DOHH2 (cell line): ENCODE measurements around the gene UACA.

Experiments
- H3F3A ChIP-seq: fragments of 200-600 bp; sonication (generic), shearing (Covaris generic); 2 replicates; pipeline ENCODE4 v1.6.0; 2016; ENCODE audit warnings: antibody characterized with exemption, mild to moderate bottlenecking; ENCODE audit not compliant: control insufficient read depth, insufficient read depth
- H3K27ac ChIP-seq: fragments of 200-600 bp; sonication (generic); 2 replicates; pipeline ENCODE4 v1.5.1; 2014; ENCODE audit warnings: low read depth, mild to moderate bottlenecking, low read length, moderate library complexity
- H3K27me3 ChIP-seq: fragments of 200-600 bp; sonication (generic); 2 replicates; pipeline ENCODE4 v1.6.1; 2014; ENCODE audit warnings: mild to moderate bottlenecking, low read length, mixed read lengths; ENCODE audit not compliant: control insufficient read depth
- H3K36me3 ChIP-seq: fragments of 200-600 bp; sonication (generic); 2 replicates; pipeline ENCODE4 v1.6.1; 2014; ENCODE audit warnings: mild to moderate bottlenecking, low read length, moderate library complexity, mixed read lengths; ENCODE audit not compliant: control insufficient read depth
- H3K4me1 ChIP-seq: fragments of 200-600 bp; sonication (generic); 2 replicates; pipeline ENCODE4 v1.6.1; 2014; ENCODE audit warnings: mild to moderate bottlenecking, low read length, mixed read lengths; ENCODE audit not compliant: control insufficient read depth
- H3K4me2 ChIP-seq: fragments of 200-600 bp; sonication (generic); 2 replicates; pipeline ENCODE4 v1.6.0; 2014; ENCODE audit warnings: mild to moderate bottlenecking, low read length, moderate library complexity
- H3K4me3 ChIP-seq: fragments of 200-600 bp; sonication (generic); 2 replicates; pipeline ENCODE4 v1.5.1; 2014; ENCODE audit warnings: mild to moderate bottlenecking, low read length, mixed read lengths
- H3K79me2 ChIP-seq: fragments of 200-600 bp; sonication (generic); 2 replicates; pipeline ENCODE4 v1.6.1; 2014; ENCODE audit warnings: mild to moderate bottlenecking, low read length, mixed read lengths; ENCODE audit not compliant: control insufficient read depth
- H3K9me2 ChIP-seq: fragments of 200-600 bp; sonication (generic); replicated peaks from 2 replicates; pipeline ENCODE4 v1.6.1; 2014; ENCODE audit warnings: mild to moderate bottlenecking, low read length, mixed read lengths; ENCODE audit not compliant: control insufficient read depth
- H3K9me3 ChIP-seq: fragments of 200-600 bp; sonication (generic); 2 replicates; pipeline ENCODE4 v1.6.1; 2014; ENCODE audit warnings: antibody characterized with exemption, low read length, mixed read lengths; ENCODE audit not compliant: control insufficient read depth, insufficient read depth
- H4K20me1 ChIP-seq: fragments of 200-600 bp; sonication (generic); 2 replicates; pipeline ENCODE4 v1.6.0; 2014; ENCODE audit warnings: low read depth, mild to moderate bottlenecking, antibody characterized with exemption, low read length, moderate library complexity; ENCODE audit not compliant: control insufficient read depth, insufficient read depth
- CTCF ChIP-seq: fragments of 200-600 bp; sonication (generic); IDR thresholded peaks from one replicate; pipeline ENCODE4 v1.5.1; 2014; ENCODE audit warnings: antibody characterized with exemption, mild to moderate bottlenecking, low read depth, low read length; ENCODE audit not compliant: poor library complexity, severe bottlenecking
- EZH2phosphoT487 ChIP-seq: fragments of 200-600 bp; sonication (generic); IDR thresholded peaks from 2 replicates; pipeline ENCODE4 v1.6.1; 2017; ENCODE audit warnings: borderline replicate concordance, mild to moderate bottlenecking, antibody characterized with exemption, low read length, moderate library complexity, mixed read lengths

Gene UACA

GRCh38 chr15:70669966-70670658 is 93.2 kb downstream of the UACA start:
- Histone ChIP-seq H3K27me3 (peaks cover 30% of the 10 kb centered on the region), H3K79me2 (no peaks in the 10 kb centered on the region), H3K27ac (no peak overlapping the region), H3K4me3 (no peak overlapping the region), H3K4me2 (no peak overlapping the region), H3K4me1 (peaks cover 6% of the 10 kb centered on the region; the same call in 1 of the 2 replicates), H4K20me1 (no peaks in the 10 kb centered on the region), H3F3A (no peaks in the 10 kb centered on the region), H3K9me3 (no peaks in the 10 kb centered on the region), H3K36me3 (no peaks in the 10 kb centered on the region), H3K9me2 (no peaks in the 10 kb centered on the region)
- TF ChIP-seq CTCF (no peak), EZH2phosphoT487 (no peak)

GRCh38 chr15:70669006-70669602 is 94.3 kb downstream of the UACA start:
- Histone ChIP-seq H3K4me3 (no peak overlapping the region), H3K9me2 (no peaks in the 10 kb centered on the region), H3K27ac (no peak overlapping the region), H4K20me1 (no peaks in the 10 kb centered on the region), H3K4me2 (no peak overlapping the region), H3K9me3 (no peaks in the 10 kb centered on the region), H3K27me3 (peaks cover 30% of the 10 kb centered on the region), H3K79me2 (no peaks in the 10 kb centered on the region), H3K4me1 (peaks cover 6% of the 10 kb centered on the region; the same call in 1 of the 2 replicates), H3K36me3 (no peaks in the 10 kb centered on the region), H3F3A (no peaks in the 10 kb centered on the region)
- TF ChIP-seq EZH2phosphoT487 (no peak), CTCF (no peak)

GRCh38 chr15:70665599-70665998 is 97.8 kb downstream of the UACA start:
- Histone ChIP-seq H3K36me3 (no peaks in the 10 kb centered on the region), H3K9me3 (no peaks in the 10 kb centered on the region), H3K79me2 (no peaks in the 10 kb centered on the region), H3K4me2 (no peak overlapping the region), H3K9me2 (no peaks in the 10 kb centered on the region), H3K27me3 (peaks cover 23% of the 10 kb centered on the region), H3F3A (no peaks in the 10 kb centered on the region), H3K27ac (no peak overlapping the region), H4K20me1 (no peaks in the 10 kb centered on the region), H3K4me1 (peaks cover 6% of the 10 kb centered on the region; the same call in 1 of the 2 replicates), H3K4me3 (no peak overlapping the region)
- TF ChIP-seq EZH2phosphoT487 = no peak
- no peak for TF ChIP-seq CTCF
